ENCODE data around the gene FAM180A. TPM values are rescaled to one million over a fixed set of nuclear protein-coding genes. Genes with fewer than 3 reads are reported as not detected.

FAM180A gene
- total RNA-seq, 1 donor from 2014 or later = not detected

Other genes starting within 250 kb of the FAM180A start
- 21.3 and 23.3 TPM in 2 replicates for gene CNOT4, start 238.7 kb downstream of the FAM180A start, total RNA-seq
- gene NUP205, start 190.9 kb downstream of the FAM180A start, total RNA-seq = 110 and 121 TPM in 2 replicates
- gene STMP1, start 86.3 kb downstream of the FAM180A start, total RNA-seq = 22.7 and 24.7 TPM in 2 replicates
- gene SLC13A4, start 20.6 kb downstream of the FAM180A start, total RNA-seq = not detected in 2 replicates
- gene MTPN, start 228.5 kb upstream of the FAM180A start, total RNA-seq = 117 and 119 TPM in 2 replicates

All from activated T-helper 1 cell treated with anti-CD3 and anti-CD28 coated beads, Interleukin-12 subunit alpha, Interleukin-12 subunit beta, Interleukin-2, Interleukin-4 antibody, amounts not matched to agents 30 ng/mL and 10 ng/mL and 1 ng/mL, durations not matched to agents 14 hours and 24 hours and 36 hours (primary cell).